IPS-NIHi7 (cell line): ENCODE results near the gene ZNF775.
A peak's percentile ranks its signal among the peaks of the same experiment; 100 is the strongest.

ENCODE experiments used
- DNase-seq: peaks from one replicate; pipeline ENCODE4 v3.0.0; 2012; ENCODE audit warnings: mixed read lengths; ENCODE audit errors: extremely low spot score

Gene ZNF775

DNA sequence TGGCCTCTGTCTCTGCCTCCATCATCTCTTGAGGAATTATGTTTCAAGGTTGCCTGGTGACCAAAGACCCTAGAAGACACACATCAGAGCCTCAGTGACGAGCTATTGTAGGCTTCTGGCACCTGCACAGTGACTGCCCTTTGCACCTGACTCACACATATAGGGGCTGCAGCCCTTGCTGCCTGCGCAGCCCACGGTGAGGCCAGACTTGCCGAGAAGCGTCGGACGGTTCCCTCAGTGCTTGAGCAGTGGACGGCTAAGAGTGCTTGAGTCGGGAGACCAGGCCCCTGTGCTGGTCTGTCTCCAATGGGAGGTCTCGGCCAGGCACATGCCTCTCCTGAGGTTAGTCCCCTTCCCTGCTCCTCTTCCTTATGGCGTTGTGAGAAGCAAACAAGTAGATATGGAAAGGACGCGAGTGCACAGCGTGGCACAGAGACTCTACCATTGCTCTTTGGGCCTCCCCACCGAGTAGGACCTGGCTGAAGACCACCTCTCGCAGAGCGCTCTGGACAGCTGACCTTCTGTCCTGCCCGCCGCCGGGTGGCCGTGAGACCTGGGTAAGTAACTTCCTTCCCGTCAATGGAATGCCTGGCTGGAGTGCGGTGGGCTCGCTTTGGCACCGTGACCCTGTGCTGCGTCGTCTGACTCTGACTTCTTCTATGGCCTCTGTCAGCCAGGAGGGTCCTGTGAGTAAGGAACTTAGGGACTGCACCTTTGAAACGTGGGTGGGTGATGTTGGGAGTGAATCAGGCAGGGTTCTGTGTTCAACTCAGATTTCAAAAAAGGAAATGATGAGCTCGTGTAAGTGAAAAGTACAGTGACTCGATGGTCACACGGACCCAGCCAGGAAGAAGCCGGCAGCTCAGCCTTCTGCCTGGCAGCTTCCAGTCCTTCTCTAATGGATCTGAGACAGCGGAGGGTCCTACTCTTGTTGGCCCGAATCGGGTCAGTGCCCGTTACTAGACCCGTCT is 33.7 kb downstream of the ZNF775 start:
- no peak for DNase-seq

DNA sequence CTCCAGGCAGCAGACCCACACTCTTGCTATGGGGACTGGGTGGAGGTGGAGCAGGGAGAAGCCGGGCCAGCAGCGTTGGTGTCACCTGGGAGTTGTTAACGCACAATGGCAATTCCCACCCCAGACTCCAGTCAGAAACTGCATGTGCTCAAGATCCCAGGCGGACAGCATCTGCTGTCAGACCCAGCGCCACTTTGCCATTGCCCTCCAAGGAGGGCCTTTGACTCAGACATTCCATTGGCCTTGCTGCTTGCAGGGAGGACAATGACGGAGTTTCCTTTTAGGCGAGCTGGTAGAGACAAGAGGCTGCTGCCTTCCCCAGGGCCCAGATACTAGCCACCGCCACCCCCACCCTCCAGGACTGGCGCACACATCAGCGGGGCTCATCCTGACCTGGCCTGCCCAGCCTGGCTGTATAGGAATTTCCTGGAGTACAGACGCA is 34.5 kb downstream of the ZNF775 start:
- DNase-seq = no peak

DNA sequence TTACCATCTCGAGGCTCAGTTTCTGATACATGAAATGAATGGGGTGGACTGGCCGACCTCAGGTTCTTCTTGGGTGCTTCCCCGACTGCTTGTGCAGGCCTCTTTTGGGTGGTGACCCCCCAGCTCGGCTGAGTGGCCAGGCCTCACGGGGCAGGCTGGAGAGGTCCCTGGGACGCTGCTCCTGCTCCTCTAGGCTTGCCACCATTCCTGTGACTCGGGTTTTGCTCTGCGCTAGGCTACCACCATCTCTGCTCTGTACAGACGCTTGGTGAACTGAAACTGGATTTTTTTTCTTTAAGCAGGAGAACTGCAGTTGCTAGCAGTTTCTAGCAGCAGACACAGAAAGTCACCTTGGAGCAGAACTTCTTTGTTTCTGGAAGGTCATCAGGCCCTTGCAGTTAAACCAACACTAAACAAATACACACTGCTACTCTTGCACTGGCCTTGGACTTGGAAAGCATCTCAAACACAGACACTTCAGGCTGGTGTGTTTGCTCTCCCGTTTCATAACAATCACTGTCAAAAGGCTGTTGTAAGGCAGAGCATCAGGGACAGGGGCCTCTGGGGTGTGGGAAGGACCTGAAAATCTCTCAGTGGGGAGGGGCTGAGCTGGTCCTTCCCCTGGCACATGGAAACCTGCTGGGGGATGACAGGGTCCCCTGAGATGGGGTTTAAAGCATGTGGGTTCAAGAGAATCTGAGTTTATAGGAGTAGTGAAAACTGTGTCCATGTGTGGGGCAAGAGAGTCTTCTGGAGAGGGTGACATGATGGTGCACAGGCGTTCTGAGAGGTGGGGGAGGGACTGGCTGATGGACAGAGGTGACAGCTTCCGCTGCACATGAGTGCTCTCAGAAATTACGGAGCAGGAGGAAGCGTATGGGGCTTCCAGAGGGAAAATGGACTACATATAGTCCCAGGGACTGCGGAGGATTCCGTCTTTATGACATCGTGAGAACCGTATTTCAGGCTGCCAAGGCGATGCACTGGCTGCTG is 36.3 kb downstream of the ZNF775 start:
- DNase-seq = peak; percentile 5

DNA sequence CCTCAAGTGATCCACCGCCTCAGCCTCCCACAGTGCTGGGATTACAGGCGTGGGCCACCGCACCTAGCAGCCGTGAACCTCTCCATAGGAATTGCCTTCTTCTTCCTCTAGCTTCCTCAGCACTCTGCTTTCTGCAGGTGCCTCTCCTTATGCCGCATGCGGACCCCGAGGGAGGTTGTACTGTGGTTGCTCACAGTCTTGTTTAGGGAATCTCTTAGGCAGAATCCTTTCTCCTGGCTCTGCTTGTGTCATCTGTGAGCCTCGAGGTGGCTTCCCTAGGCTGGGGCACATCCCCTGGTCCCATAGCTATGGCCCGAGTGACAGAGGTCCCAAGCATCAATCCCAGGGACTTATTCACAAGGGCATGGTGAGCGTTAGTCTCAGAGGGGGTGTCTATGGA is 38.1 kb downstream of the ZNF775 start:
- DNase-seq = peak; percentile 4

DNA sequence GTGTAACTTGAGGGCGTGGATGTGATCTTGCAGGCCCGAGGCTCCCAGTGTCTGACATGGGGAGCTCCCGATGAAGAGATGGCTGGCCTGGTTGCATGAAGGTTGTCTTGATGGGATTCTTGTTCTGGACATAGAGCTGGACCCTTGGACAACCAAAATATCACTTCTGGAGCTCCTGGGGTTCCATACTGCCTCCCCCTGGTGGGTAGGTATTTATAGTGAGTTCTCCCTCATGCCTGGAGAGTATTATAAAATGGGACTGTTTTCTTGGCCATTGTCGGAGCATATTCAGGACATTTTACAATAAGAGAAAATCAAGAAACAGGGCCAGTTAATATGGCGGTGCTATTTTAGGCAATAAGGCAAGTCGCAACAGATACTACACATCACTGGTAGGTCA is 38.7 kb downstream of the ZNF775 start:
- no peak for DNase-seq

DNA sequence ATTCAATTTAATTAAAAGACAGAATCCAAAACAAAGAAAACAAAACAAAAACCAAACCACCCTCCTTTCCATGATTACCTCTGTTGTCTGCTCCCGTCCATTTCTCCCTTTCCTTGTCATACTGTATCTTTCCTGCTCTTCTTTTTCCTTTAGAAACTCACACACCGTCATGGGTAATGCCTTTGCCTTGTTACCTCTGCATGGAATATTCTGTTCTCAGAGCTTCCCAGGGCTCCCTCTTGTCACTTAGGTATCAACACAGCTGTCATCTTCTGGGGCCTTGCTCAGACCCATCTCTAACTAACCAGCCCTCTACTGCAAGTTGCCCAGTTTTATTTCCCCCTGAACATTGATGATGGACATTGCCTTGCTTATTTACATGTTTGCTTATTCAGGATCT is 41.1 kb downstream of the ZNF775 start:
- DNase-seq = no peak

DNA sequence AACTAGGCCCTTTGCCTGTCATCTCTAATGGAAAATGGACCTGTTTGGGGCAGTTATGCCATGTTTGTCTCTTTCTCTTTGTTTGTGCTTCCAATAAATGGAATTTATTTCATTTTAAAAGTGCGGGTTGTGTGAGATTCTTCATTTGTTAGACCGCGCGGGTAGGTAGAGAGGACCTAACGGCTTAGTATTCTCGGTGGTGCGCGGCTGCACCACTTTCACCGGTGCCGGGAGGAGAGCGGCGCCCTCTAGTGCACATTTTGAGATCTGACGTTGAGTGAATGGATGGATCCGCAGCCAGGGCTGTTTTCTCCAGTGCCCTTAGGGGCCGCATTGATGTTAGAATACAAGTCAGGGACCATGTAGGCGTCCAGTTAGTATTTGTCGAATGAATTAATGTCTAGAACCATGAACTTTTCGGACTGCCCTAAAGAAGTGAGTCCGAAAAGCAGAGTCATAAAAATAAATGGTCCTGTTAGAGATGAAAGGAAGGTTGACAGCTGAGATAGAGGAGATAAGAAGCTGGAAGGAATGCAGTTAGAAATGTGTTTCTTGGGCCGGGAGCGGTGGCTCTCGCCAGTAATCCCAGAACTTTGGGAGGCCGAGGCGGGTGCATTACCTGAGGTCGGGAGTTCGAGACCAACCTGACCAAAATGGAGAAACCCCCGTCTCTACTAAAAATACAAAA is 42.0 kb downstream of the ZNF775 start:
- peak; percentile 93 for DNase-seq

DNA sequence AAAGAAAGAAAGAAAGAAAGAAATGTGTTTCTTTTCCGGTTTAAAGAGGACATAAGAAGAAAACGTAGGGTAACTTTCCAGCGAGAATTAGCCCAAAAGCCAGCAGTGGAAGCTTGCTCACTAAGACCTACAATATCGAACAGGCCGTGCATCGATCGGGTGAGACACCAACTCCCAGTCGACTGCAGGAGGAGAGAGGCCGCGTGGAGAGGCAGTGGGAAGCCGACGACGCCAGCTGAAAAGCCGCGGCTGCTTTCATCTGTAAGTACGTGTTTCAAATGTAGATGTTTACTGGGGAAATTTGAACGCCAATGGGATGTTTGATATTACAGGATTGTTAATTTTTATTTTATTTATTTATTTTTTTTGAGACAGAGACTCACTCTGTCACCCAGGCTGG is 42.7 kb downstream of the ZNF775 start:
- DNase-seq = no peak

DNA sequence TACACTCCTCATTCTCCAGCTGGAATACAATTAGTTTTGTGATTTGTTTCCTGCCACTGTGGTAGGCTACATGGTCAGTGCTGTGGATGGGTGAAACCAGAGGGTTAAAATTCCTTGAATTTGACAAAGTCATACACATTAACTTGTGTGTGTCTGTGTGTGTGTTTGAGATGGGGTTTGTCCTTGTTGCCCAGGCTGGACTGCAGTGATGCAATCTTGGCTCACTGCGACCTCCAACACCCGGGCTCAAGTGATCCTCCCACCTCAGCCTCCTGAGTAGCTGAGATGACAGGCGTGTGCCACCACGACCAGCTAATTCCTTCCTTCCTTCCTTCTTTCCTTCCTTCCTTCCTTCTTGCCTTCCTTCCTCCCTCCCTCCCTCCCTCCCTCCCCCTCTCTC is 46.5 kb downstream of the ZNF775 start:
- DNase-seq = no peak

DNA sequence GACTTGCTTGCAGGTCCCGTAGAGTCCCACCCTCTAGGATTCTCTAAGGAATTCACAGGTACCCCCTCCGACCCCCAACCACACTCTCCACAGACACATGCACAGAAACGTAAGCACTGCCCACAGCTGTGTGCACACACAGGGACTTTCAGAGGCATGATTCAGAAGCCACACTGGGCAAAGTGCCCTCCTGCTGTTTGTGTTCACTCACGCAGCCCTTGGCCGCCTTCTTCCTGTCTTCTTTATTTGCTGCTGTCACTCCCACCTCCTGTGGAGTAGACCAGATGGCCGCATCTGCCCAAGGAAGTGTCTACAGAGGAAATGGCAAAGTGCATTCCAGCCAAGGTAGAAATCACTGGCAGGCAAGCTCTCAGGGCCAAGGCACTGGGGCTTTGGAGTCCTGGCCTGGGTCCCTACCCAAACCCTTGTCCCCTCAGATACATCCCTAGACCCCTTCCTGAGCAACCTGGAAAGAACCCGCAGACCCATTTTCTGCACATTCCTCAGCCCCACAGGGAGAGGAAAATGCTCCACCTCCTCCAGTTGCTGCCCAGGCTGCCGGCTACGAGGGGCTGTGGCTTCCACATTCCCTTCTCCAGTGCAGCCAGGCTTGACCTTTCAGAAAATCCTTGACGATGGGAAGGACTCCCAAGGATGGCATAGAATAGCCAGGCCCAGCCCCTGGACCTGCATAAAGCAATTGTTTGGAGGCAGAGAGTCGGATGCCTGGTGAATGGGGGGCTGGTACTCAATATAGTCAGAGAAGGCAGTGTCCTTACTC is 49.7 kb downstream of the ZNF775 start:
- DNase-seq = peak; percentile 46

DNA sequence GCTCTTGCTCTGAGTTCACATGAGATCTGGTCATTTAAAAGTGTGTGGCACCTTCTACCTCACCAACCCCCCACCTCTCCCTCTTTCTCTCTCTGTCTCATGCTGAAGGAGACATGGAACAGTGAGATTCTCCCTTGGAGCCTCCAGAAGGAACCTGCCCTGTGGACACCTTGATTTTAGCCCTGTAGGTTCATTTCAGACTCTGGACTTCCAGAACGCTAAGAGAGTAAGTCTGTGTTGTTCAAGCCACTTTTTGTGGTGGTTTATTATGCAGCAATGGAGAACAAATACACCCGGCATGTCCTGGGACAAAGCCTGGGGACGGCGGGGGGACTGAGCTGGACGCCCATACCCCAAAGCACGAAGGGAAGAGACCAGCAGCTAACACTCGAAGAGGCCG is 50.6 kb downstream of the ZNF775 start:
- no peak for DNase-seq

DNA sequence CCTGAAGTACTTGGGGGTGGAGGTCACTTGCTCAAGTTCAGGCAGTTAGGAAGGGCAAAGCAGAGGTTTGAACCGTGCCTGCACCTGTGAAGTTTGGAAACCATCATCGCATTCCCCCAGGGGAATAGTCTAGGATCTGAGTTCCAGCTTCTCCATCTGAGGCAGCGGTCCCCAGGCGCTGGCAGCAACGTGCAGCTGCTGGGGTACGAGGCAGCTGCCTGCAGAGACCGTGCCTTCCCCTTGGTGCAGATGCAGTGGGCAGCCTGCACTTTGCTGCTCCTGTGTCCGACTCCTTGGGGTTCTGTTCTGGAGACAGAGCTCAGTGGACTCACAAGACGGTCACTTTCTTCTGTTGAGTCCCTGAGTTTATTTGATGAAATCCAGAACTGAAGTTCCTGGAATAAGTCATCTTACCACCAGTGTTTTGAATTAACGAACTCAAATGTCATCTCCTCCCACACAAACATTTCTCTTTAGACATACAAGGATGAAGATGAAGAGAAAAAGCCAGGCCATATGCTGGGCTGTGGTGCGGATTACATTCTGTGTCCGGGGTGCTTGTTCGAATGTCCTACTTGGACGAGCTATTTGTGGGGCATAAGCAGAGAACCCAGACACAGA is 51.4 kb downstream of the ZNF775 start:
- DNase-seq = no peak

DNA sequence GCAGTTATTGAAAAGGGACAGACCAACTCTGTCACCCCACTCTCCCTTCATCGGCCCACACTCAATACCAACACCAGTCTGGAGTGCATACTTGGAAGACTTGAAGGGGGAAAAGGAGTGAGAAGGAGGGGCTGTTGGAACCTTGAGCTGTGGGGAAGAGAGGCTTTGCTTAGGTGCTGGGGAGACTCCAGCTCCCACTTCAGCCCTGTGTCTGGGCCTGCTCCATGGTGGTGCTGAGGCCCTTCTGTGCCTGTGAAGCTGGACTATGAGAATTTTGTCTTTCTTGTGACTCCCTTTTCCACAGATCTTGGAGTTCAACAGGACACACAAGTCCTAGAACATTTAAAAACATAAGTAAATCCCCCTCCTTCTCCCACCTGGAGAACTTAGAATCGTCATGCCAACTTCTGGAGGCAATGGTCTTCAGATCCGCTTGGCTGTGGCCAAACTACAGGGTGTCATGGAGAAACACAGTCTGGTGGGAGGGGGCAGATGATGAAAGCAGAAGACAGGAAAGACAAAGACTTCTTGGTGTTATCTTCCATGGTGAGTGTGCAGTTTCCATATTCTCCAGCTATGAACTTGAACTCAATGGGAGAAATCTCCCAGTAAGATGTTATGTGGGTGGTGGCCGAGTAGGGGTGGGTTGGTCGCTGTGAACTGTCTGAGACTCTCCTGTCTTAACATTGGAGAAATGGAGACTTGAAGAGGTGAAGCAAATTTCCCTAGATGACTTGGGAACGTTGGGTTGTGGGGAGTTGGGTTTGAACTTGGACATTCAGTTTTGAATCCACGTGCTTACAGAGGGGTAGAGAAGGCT is 52.9 kb downstream of the ZNF775 start:
- peak; percentile 4 for DNase-seq

DNA sequence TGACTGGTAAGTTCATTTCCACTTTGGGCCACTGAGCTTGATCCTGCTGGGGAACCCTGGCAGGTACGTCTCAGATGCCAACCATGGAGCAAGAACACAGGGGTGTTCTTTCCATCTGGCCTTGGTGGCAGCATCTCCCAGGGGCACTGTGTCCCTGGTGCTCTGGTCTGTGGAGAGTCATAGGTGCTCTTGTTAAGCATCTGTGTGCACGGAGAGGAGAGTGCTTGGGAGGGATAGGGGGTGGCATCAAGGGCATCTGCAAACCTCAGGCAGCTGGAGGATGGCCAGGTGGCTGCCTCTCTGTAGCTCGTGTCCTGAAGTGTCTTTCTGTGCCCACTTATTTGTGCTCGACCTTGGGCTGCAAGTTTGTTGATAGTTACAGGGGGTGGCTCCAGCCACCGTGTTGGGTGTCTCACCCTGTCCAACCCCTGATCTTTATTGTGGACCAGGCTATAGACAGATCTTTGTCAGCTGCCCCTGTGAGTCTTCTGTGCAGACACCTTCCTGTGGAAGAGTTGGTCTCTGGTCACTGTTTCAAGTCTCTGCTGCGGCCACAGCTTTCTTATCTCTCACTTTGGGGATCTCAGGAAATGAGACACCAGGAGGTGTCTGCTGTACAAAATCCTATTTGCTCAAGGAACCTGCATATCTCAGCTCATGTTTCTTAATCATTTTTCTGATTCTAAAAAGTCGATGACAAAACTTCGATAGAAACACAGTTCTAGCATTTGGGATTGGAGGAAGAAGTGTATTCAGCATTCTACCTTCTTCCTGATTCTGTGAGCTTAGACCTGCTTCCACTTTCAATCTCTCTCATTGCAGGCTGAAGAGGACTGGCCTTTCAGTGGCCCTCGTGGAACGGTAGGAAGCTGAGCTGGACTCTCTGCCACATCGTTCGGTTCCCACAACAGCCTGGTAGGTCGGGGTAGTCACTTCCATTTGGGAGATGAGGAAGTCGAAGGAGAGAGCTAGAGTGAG is 54.1 kb downstream of the ZNF775 start:
- DNase-seq = peak; percentile 4

DNA sequence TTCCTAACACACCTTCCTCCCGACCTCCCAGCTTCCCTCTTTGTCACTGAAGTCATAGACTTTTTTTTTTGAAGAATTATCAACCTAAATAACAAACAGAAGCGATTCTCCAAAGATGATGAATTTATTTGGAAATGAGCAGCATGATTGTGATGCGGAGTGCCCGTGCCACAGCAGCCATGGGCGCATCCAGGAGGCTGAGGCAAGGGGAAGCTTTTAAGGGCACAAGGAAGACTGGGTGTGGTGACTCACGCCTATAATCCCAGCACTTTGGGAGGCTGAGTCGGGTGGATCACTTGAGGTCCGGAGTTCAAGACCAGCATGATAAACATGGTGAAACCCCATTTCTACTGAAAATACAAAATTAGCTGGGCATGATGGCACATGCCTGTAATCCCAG is 55.1 kb downstream of the ZNF775 start:
- no peak for DNase-seq

DNA sequence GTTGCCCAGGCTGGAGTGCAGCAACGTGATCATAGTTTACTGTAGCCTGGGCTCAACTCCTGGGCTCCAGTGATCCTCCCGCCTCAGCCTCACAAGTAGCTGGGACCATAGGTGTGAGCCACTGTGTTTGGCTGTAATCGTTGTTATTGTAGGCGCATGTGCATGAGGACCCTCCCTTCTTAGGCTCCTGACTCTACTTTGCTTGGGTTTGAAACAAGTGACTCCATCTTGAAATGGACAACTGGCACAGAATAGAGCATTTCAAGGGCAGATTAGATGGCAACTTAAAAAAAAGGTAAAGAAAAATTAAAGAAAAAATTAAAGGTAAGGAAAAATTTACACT is 55.9 kb downstream of the ZNF775 start:
- DNase-seq = no peak

DNA sequence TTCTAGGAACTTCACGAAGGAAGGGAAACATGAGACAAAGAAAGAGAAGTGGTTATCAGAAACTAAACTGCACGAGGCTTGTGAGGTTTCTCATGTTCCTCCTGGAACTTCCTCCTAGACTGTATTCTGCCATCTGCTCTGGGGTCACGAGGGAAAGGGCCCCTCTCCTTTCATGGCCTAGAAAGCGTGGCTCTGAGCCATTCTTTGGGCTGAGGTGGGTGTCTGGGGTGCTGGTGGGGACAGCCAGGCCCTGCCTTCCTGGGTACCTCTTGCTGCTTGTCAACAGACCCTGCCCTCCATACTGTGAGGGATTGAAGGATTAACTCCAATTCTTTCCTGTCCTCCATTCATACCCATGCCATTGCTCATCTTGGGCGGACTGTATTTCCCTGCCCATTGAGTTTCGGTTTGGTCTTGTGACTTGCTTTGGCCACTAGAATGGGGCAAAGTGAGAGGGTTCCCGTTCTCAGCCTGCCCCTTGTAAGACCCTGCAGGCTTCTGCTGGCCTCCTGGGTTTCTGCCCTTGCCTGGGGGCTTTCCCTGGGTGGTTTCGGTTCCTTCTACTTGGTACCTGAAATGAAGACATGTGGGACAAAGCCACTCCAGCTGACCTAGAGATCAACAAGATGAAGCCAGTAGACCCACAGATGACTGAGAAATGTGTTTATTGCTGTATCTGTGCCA is 56.4 kb downstream of the ZNF775 start:
- DNase-seq = no peak

DNA sequence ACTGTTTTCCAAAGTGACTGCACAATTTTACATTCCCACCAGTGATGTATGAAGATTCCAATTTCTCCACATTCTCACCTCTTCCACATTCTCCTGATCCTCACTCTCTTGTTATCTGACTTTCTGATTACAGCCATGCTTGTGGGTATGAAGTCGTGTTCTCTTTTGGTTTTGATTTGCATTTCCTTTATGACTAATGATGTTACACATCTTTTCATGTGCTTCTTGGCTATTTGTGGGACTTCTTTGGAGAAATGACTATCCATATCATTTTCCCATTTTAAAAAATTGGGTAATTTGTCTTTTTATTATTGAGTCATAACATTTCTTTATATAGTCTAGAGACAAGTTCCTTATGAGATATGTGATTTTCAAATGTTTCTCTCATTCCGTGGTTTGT is 60.8 kb downstream of the ZNF775 start:
- DNase-seq = no peak
